HG02759 (cell line): ENCODE data around the gene CDK7.
"Not testable (repeated sequence)": the region's sequence is repeated elsewhere in the genome, so short reads cannot be mapped to it uniquely, and the experiment has no call there.

Experiments used
- ATAC-seq: cut with Tn5 transposase; IDR thresholded peaks from one replicate; pipeline ENCODE4 v1.9.1; 2021; ENCODE audit warnings: mild to moderate bottlenecking, moderate library complexity; ENCODE audit not compliant: unreplicated experiment

CDK7 gene

GRCh38 chr5:69236733-69237132 lies 2.0 kb downstream of the CDK7 start:
- ATAC-seq = not testable (repeated sequence)

- ATAC-seq = no peak
These were observed 3.2 kb downstream of the CDK7 start for GRCh38 chr5:69237877-69238276.

DNA sequence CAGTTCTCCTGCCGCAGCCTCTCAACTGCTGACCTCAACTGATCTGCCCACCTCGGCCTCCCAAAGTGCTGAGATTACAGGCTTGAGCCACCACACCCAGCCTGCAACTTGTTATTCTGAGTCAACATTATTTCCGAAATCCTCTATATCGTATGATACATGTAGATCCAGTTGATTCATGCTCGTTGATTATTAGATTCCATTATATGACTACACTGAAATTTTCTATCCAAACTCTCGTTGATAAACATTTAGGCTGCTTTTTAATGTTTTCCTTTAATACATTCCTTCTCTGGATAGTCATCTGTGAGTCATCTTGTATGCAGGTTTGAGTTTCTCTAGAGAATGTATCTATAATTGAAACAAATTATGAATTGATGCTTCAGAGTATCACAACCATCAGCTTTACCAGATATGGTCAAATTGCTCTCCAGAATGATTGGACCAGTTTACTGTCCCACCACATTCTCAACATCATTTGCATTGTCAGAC lies 4.1 kb downstream of the CDK7 start:
- ATAC-seq = no peak

- no peak for ATAC-seq
These were observed 7.7 kb downstream of the CDK7 start for GRCh38 chr5:69242215-69242927.

GRCh38 chr5:69245031-69245430 lies 10.3 kb downstream of the CDK7 start:
- no peak for ATAC-seq

DNA sequence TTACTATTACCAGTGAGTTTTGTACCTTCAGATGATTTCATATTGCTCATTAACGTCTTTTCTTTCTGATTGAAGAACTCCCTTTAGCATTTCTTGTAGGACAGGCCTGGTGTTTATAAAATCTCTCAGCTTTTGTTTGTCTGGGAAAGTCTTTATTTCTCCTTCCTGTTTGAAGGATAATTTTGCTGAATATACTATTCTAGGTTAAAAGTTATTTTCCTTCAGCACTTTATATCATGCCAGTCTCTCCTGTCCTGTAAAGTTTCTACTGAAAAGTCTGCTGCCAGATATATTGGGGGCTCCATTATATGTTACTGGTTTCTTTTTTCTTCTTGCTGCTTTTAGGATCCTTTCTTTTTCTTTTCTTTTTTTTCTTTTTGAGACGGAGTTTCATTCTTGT lies 13.3 kb downstream of the CDK7 start:
- ATAC-seq = no peak

GRCh38 chr5:69250593-69250992 lies 15.9 kb downstream of the CDK7 start:
- ATAC-seq = no peak

- no peak for ATAC-seq
These were observed 17.8 kb downstream of the CDK7 start for GRCh38 chr5:69252437-69252836.

DNA sequence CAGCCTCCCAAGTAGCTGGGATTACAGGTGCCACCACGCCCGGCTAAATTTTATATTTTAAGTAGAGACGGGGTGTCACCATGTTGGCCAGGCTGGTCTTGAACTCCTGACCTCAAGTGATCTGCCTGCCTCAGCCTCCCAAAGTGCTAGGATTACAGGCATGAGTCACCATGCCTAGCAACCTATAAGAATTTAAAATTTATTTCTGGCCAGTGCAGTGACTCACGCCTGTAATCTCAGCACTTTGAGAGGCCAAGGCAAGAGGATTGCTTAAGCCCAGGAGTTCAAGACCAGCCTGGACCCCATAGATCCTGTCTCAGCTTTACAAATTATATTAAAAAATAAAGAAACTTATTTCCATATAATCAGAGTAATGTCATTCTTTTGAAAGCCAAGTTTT lies 21.3 kb downstream of the CDK7 start:
- ATAC-seq = not testable (repeated sequence)

DNA sequence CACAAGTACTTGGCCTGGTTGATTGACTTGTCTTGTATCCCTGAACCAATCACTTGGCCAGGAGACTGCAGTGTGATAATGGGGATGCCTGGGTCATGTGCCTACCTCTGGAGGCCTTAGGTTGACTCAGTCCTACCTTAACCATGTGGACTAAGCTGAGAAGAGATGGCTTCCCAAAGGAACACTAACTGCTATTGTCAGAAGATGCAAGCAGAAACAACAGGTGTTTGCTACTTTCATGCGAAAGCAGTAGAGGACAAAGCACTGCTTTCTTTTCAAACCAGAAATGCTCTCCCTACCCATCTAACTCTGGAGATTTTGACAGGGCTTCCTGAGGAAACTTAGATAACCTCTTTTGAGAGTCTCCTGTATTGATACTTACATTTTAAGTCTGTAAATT lies 22.9 kb downstream of the CDK7 start:
- ATAC-seq = no peak

DNA sequence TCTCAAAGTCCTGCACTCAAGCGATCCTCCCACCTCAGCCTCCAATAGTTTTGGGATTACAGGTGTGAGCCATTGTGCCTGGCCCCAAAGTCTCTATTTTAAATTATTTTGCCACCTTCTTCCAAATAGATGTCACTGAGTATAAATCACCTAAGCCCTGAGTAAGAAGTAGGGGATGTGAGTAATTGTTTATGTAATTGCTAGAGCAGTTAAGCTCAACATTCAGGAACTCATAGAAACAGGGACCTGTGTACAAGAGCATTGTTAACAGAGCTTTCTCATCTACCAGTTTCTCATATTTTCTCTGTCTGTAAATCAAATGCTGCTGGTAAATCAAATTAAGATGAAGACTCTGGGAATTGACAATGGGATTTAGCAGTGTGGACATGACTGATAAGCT lies 26.3 kb downstream of the CDK7 start:
- ATAC-seq = no peak

- no peak for ATAC-seq
These were observed 31.2 kb downstream of the CDK7 start for GRCh38 chr5:69265931-69266330.

- ATAC-seq = no peak
These were observed 34.2 kb downstream of the CDK7 start for GRCh38 chr5:69268899-69269298.

- no peak for ATAC-seq
These were observed 36.2 kb downstream of the CDK7 start for GRCh38 chr5:69270840-69271239.

DNA sequence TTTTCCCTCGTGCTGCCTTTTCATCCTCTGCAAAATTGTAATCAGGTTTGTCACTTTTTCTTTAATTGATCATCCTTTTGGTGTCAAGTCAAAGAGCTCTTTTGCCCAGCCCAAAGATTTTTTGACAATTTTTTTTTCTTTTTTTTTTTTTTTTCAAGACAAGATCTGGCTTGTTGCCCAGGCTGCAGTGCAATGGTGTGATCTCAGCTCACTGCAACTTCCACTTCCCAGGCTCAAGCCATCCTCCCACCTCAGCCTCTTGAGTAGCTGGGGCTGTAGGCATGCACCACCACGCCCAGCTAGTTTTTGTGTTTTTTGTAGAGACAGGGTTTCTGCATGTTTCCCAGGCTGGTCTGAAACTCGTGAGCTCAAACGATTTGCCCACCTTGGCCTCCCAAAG lies 36.7 kb downstream of the CDK7 start:
- no peak for ATAC-seq

DNA sequence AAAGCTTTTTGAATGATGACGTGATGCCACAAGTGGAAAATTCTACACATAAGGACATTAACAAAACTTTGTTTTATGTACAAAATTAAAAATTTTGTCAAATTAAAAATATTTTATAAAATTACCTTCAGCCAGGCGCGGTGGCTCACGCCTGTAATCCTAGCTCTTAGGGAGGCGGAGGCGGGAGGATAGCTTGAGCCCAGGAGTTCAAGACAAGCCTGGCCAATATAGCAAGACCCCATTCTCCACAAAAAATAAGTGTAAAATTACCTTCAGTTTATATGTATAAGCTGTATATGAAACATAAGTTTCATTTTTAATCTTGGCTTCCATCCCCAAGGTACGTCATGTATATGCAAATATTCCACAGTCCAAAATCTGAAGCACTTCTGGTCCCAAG lies 40.9 kb downstream of the CDK7 start:
- no peak for ATAC-seq

DNA sequence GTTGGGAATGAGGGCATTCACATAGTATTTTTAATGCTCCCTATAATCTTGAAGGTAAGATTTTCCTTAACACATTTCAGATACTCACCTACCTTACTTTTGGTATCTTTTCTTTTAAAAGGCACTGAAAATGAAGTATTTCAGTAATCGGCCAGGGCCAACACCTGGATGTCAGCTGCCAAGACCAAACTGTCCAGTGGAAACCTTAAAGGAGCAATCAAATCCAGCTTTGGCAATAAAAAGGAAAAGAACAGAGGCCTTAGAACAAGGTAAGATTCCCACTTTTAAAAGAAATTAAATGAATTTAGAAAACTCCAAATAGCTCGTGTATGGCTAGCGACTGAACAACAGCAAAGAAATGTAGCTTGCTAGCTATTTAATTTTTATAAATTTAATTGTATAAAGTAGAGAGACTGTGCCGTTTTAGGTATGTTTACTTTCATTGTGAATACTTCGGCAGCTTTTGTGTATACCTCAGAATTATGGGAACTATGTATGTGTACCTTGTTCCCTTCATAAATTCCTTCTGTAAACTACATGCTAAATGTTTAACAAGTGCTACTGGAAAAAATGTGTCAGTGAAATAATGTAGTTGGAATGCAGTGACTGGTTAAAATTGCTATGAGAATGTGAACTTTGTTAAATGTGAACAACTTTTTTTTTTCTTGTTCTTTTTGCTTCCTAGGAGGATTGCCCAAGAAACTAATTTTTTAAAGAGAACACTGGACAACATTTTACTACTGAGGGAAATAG lies 41.9 kb downstream of the CDK7 start:
- no peak for ATAC-seq

DNA sequence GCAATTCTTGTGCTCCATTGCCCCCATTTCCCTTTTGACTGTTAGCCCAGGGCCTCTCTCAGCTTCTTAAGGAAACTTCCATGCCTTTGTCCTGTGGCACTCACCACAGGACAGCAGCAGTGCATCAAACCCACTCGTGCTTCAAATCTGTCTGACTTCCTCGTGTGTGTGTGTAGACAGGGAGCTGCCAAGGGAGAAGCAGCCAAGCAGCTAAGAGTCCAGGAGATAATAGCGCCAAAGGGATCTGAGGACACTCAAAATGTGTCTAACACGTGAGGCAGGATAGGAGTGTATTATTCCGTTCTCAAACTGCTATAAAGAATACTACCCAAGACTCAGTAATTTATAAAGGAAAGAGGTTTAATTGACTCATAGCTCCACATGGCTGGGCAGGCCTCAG lies 44.8 kb downstream of the CDK7 start:
- no peak for ATAC-seq

DNA sequence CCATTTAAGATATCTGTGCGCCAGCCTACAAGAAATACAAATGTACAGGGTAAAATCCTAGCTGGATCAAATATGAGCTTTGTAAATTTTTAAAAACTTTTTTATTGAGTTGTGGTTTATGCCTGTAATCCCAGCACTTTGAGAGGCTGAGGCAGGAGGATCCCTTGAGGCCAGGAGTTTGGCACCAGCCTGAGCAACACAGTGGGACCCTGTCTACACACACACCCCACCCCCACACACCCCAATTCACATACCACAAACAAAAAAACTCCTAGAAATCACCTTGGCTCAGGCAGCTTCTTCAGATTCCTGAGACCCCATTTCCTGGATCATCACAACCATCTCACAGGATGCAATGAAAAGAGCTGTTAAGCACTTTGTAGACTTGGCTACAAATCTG lies 46.4 kb downstream of the CDK7 start:
- no peak for ATAC-seq

DNA sequence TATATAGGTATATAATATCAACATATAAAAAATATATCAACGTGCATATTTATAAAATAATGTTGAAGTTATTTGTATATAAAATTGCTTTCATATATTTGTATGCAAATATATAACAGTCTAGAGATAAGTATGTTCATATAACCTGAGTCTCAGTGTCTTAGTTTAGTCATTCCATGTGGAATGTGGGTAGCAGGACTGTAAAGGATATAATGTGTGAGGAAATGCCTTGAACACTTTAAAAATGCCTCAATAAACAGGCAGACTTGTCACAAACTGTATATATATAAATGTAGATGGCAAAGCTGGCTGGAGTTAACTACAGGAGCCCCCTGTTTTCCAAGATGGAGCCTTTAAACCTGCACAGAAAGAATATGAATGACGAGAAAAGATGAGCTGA lies 49.5 kb downstream of the CDK7 start:
- ATAC-seq = no peak

- no peak for ATAC-seq
These were observed 50.9 kb downstream of the CDK7 start for GRCh38 chr5:69285448-69286116.

GRCh38 chr5:69288069-69288468 lies 53.4 kb downstream of the CDK7 start:
- no peak for ATAC-seq
